Activated CD4-positive, alpha-beta T cell treated with anti-CD3 and anti-CD28 coated beads for 36 hours (primary cell): ENCODE results near the gene MCMBP. TPM values are rescaled to one million over a fixed set of nuclear protein-coding genes. Genes with fewer than 3 reads are reported as not detected.
"Not testable (repeated sequence)": the region's sequence is repeated elsewhere in the genome, so short reads cannot be mapped to it uniquely, and the experiment has no call there.

Source experiments
- ATAC-seq: fragments of 200-7000 bp; cut with Tn5 transposase; one replicate; pipeline ENCODE4 v1.10.0; 2021; ENCODE audit warnings: mild to moderate bottlenecking, moderate library complexity
- CTCF ChIA-PET: fragments of 350-600 bp; sonication (Branson Sonifier 250); formaldehyde crosslinking; loops from one replicate; lab custom pipeline; 2021; ENCODE audit warnings: antibody characterized with exemption; lab: Charles Lee
- POLR2A ChIA-PET: fragments of 350-600 bp; sonication (Branson Sonifier 250); formaldehyde crosslinking; loops from one replicate; lab custom pipeline; 2021; ENCODE audit warnings: antibody characterized with exemption, inconsistent platforms; lab: Charles Lee
- DNase-seq: peaks from one replicate; pipeline ENCODE4 v3.0.0-alpha.2; 2020
- H3K27ac Mint-ChIP-seq: one replicate; pipeline ENCODE4 v1.8.0; 2021; ENCODE audit warnings: mixed read lengths
- H3K27me3 Mint-ChIP-seq: one replicate; pipeline ENCODE4 v1.8.0; 2021; ENCODE audit warnings: mixed read lengths
- H3K36me3 Mint-ChIP-seq: one replicate; pipeline ENCODE4 v1.8.0; 2021; ENCODE audit warnings: low read depth, mixed read lengths
- H3K4me1 Mint-ChIP-seq: one replicate; pipeline ENCODE4 v1.8.0; 2021; ENCODE audit warnings: mixed read lengths
- H3K4me3 Mint-ChIP-seq: one replicate; pipeline ENCODE4 v1.8.0; 2021; ENCODE audit warnings: mild to moderate bottlenecking, moderate library complexity, mixed read lengths
- H3K9me3 Mint-ChIP-seq: one replicate; pipeline ENCODE4 v1.8.0; 2021; ENCODE audit warnings: low read depth, mixed read lengths
- intact Hi-C, 2 experiments: fragments of 100-400 bp; cut with DNase I in 1 of 2; cut with micrococcal nuclease in 1 of 2; formaldehyde crosslinking; loops; one replicate each; pipeline versions ENCODE4 v1.14.2 to v1.15.1; 2022 to 2024; cut with DNase I, micrococcal nuclease
- total RNA-seq, 2 experiments: library from RNA; stranded (reverse); gene quantifications; one replicate each; pipeline ENCODE4 v1.2.3, GENCODE V29; 2021

MCMBP gene
- total RNA-seq, 2 experiments from 2014 or later, result 90.6 to 94.8 TPM

DNA sequence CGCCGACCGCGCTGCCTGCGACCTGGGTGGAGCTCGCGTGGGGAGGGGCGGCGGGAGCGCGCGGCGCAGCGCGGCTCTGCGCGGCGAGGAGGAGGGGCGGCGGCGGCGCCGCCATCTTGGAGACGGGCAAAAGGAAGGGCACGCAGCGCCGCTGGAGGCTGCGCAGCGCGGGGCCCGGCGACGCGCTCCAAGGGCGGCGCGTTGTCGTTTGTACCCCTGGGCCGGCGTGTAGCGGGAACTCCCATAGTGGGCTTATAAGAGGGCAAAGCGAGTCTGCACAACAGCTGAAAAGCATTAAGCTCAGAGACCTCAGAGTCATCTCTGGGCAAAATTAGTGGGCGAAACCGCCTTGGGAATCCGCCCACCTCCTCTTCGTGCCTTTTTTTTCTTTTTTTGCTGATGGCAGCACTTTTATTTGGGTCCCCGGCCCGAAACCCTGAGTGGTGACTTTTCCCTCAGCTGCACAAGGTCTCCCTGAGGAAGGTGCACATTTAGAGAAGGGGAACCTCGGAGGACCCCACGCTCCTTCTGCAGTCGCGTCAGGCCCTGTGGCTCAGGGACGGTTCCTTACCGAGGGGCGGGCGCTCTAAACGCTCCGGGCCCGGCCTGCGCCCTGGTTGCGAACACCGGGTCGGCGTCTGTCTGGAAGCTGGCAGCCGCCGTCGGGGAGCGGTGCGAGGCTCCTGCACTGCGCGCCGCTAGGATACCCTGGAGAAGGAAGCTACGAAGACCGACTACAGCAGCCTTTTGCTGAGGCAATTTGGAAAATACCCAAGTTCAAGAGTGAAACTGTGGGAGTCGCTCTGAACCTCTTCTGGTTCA lies 428 bp upstream of the MCMBP start:
- intact Hi-C loops, result loop anchor here (1.0 to 5.0 kb wide), 12 partner anchors 19 to 1118 kb away; partner anchors contain the start of genes SEC23IP (in 2 of the 2), BAG3 (in 1 of the 2), CACUL1 (in 1 of the 2) and EIF3A (in 1 of the 2)
- Mint-ChIP-seq H3K9me3 (no peaks in the 10 kb centered on the region), H3K27ac (peak overlapping the region; percentile 87), H3K4me3 (peak overlapping the region; percentile 79), H3K36me3 (peaks cover 17% of the 10 kb centered on the region), H3K27me3 (no peaks in the 10 kb centered on the region), H3K4me1 (peaks cover 33% of the 10 kb centered on the region)
- peak; percentile 95 for ATAC-seq
- DNase-seq, result peak; percentile 94
- ChIA-PET CTCF (interaction anchor here (0.6 to 3.0 kb wide), 8 partner anchors 10 to 278 kb away, joined by 3 to 24 read pairs (median 5); partner anchors contain the start of gene SEC23IP), POLR2A (interaction anchor here (0.6 to 2.0 kb wide), 9 partner anchors 9 to 333 kb away, joined by 3 to 15 read pairs (median 3); partner anchors contain the start of genes INPP5F, SEC23IP and TIAL1)

DNA sequence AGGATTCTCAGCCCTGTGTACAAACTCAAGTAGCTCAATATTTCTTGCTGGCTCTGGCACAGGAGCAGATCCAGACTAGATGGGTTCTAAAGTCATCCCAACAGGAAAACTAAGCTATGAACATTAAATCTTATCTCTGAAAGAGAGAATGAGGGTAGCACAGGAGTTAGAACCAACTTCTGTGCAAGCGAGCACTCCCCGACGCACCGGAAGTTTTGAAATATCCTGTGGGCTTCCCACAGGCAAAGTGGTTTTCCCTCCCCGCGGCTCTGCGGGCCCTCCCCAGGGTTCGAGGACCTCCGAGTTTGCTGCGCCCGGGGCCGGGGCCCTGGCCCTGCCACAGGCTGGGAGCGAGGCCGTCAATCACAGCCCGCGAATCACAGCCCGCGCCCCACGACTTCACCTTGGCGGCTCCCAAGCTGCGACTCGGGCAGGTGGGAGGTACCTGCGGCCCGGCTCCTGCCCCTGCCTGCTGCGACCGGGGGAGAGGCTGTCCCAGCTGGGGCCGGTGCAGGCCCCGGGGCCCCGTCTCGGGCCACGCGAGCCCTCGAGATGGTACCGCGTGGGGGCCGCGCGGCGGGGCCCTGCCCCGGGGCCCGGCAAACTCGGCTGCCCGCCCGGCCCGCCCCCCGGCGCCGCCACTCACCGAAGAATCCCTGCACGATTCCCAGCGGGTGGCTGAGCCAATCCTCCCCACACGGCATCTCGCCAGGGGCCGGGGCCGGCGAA lies 598 bp downstream of the MCMBP start:
- no peaks in the 10 kb centered on the region for H3K9me3 Mint-ChIP-seq
- POLR2A ChIA-PET, result interaction anchor here (0.6 to 2.0 kb wide), 8 partner anchors 9 to 275 kb away, joined by 3 to 7 read pairs (median 3); partner anchors contain the start of genes INPP5F, SEC23IP and TIAL1
- H3K27ac Mint-ChIP-seq, result peak overlapping the region; percentile 84
- no peaks in the 10 kb centered on the region for H3K27me3 Mint-ChIP-seq
- peaks cover 22% of the 10 kb centered on the region for H3K36me3 Mint-ChIP-seq
- peak; percentile 27 for ATAC-seq
- peak; percentile 75 for DNase-seq
- H3K4me1 Mint-ChIP-seq, result peaks cover 38% of the 10 kb centered on the region
- peak overlapping the region; percentile 90 for H3K4me3 Mint-ChIP-seq
- CTCF ChIA-PET, result interaction anchor here (1.8 to 3.0 kb wide), 3 partner anchors 9 to 20 kb away, joined by 5 to 24 read pairs (median 10); partner anchors contain the start of gene SEC23IP
- intact Hi-C loops, result loop anchor here (1.0 to 5.0 kb wide), 11 partner anchors 20 to 1117 kb away; partner anchors contain the start of genes BAG3 (in 1 of the 2), CACUL1 (in 1 of the 2), EIF3A (in 1 of the 2) and RGS10 (in 1 of the 2)

DNA sequence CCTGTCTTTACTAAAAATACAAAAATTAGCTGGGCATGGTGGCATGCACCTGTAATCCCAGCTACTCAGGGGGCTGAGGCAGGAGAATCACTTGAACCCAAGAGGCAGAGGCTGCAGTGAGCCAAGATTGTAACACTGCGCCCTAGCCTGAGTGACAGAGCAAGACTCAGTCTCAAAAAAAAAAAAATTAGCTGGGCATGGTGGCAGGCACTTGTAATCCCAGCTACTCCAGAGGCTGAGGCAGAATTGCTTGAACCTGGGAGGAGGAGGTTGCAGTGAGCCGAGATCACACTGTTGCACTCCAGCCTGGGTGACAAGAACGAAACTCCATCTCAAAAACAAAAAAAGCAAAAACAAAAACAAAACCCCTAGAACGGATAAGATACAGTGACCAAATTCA lies 3.2 kb downstream of the MCMBP start:
- H3K27ac Mint-ChIP-seq, DNase-seq, intact Hi-C loops, H3K9me3 Mint-ChIP-seq, H3K4me3 Mint-ChIP-seq, ATAC-seq, H3K27me3 Mint-ChIP-seq: not testable (repeated sequence)
- ChIA-PET CTCF (interaction anchor here (0.6 to 2.2 kb wide), 5 partner anchors 10 to 183 kb away, joined by 3 to 15 read pairs (median 3); no protein-coding TSS in a partner anchor), POLR2A (interaction anchor here (0.6 kb wide), 2 partner anchors 174 to 186 kb away, joined by 3 to 10 read pairs; no protein-coding TSS in a partner anchor)
- peaks cover 38% of the 10 kb centered on the region for H3K36me3 Mint-ChIP-seq
- H3K4me1 Mint-ChIP-seq, result peaks cover 43% of the 10 kb centered on the region

DNA sequence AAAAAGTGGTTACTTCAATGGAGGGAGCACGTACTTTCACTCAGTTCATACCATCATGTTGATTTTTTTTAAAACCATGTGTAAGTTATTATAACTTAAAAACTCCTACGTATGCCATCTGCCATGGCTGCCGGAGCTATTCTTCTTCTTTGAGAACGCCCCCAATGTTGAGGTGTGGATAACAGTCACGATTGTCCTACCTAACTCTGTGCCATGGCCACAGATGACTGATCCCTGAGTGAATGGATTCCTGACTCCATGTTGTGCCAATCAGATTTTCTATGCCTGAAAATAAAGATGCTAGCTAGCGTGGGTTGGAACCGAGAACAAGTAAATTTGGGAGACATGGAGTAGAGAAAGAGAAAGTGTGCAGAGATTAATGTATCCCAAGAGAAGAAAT lies 5.3 kb downstream of the MCMBP start:
- Mint-ChIP-seq H3K36me3 (peaks cover 45% of the 10 kb centered on the region), H3K27ac (no peak overlapping the region), H3K4me3 (no peak overlapping the region), H3K4me1 (peaks cover 48% of the 10 kb centered on the region), H3K9me3 (no peaks in the 10 kb centered on the region), H3K27me3 (no peaks in the 10 kb centered on the region)
- ATAC-seq (no peak), DNase-seq (no peak)
- CTCF ChIA-PET, result interaction anchor here (1.0 to 1.6 kb wide), 3 partner anchors 9 to 163 kb away, joined by 4 to 7 read pairs (median 5); no protein-coding TSS in a partner anchor
- intact Hi-C loops, result no loop called here
- POLR2A ChIA-PET, result interaction anchor here (0.5 kb wide), 1 partner anchor 211 kb away, joined by 3 read pairs; no protein-coding TSS in a partner anchor

DNA sequence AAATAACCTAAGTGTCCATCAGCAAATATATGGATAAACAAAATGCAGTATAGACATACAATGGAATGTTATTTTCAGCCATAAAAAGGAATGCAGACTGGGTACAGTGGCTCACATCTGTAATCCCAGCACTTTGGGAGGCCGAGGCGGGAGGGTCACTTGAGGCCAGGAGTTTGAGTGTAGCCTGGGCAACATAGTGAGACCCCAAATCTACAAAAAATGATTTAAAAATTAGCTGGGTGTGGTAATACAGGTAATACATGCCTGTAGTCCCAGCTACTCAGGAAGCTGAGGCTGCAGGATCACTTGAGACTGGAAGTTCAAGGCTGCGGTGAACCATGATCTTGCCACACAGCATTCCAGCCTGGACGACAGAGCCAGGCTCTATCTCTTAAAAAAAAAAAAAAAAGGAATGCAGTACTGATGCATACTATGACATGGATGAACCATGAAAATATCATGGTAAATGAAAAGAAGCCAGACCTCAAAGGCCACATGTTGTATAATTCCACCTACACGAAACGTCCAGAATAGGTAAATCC lies 6.9 kb downstream of the MCMBP start:
- ChIA-PET POLR2A (interaction anchor here (0.6 kb wide), 1 partner anchor 336 kb away, joined by 3 read pairs; no protein-coding TSS in a partner anchor), CTCF (no interaction called here)
- no peak for DNase-seq
- no peak overlapping the region for H3K27ac Mint-ChIP-seq
- intact Hi-C loops, result no loop called here
- peaks cover 38% of the 10 kb centered on the region for H3K36me3 Mint-ChIP-seq
- no peaks in the 10 kb centered on the region for H3K9me3 Mint-ChIP-seq
- H3K4me3 Mint-ChIP-seq, result no peak overlapping the region
- no peak for ATAC-seq
- peaks cover 52% of the 10 kb centered on the region for H3K4me1 Mint-ChIP-seq
- H3K27me3 Mint-ChIP-seq, result no peaks in the 10 kb centered on the region

DNA sequence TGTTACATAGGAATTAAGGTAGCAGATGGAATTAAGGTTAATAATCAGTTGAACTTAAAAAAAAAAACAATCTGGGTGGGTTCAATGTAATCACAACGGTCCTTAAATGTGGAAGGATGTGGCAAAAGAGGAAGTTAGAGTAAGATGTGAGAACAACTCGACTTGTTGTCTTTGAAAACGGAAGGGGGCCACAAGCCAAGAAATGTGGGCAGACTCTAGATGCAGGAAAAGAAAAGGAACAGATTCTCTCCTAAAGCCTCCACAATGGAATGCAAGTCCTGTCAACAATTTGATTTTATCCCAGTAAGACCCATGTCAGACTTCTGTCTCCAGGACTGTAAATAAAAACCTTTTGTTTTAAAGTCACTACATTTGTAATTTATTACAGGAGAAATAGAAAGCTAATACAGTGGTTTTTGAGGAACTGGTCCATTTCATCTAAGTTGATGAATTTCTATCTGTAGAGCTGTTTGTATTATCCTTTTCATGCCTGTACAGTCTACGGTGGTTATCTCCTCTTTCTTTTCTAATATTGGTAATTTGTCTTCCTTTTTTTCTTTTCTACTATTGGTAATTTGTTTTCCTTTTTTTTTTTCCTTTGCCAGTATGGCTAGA lies 8.6 kb downstream of the MCMBP start:
- no peak overlapping the region for H3K27ac Mint-ChIP-seq
- no peaks in the 10 kb centered on the region for H3K9me3 Mint-ChIP-seq

DNA sequence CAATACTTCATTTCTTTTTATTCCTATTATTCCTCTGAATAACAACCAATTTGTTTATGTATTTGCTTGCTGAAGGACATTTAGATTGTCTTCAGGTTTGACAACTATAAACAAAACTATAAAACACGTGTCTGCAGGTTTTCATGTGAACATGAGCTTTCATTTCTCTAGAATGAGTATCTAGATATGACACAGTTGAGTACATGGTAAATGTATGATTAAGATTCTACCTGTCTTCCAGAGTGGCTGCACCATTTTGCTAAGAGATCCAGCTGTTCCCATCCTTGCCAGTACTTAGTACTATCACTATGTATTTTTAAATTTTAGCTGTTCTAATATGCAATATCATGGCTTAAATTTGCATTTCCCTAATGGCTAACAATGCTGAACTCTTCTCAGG lies 10.1 kb downstream of the MCMBP start:
- DNase-seq (no peak), ATAC-seq (peak; percentile 55)
- Mint-ChIP-seq H3K27me3 (no peaks in the 10 kb centered on the region), H3K27ac (no peak overlapping the region), H3K9me3 (no peaks in the 10 kb centered on the region), H3K4me3 (no peak overlapping the region), H3K4me1 (peaks cover 52% of the 10 kb centered on the region), H3K36me3 (peaks cover 37% of the 10 kb centered on the region)
- ChIA-PET CTCF (interaction anchor here (0.6 to 5.4 kb wide), 4 partner anchors 10 to 137 kb away, joined by 3 to 75 read pairs (median 4); partner anchors contain the start of genes INPP5F and MCMBP), POLR2A (interaction anchor here (0.9 kb wide), 2 partner anchors 27 to 207 kb away, joined by 3 read pairs; no protein-coding TSS in a partner anchor)
- intact Hi-C loops, result no loop called here

More for the DNA sequence above, 8.6 kb downstream of the MCMBP start:
- ChIA-PET CTCF (interaction anchor here (1.1 to 1.2 kb wide), 2 partner anchors 178 to 211 kb away, joined by 3 to 4 read pairs; no protein-coding TSS in a partner anchor), POLR2A (interaction anchor here (0.6 to 0.7 kb wide), 3 partner anchors 9 to 111 kb away, joined by 3 to 5 read pairs (median 5); partner anchors contain the start of gene MCMBP)
- intact Hi-C loops, result no loop called here
- ATAC-seq, result no peak
- Mint-ChIP-seq H3K4me1 (peaks cover 58% of the 10 kb centered on the region), H3K36me3 (peaks cover 39% of the 10 kb centered on the region), H3K4me3 (no peak overlapping the region), H3K27me3 (no peaks in the 10 kb centered on the region)
- DNase-seq, result no peak

DNA sequence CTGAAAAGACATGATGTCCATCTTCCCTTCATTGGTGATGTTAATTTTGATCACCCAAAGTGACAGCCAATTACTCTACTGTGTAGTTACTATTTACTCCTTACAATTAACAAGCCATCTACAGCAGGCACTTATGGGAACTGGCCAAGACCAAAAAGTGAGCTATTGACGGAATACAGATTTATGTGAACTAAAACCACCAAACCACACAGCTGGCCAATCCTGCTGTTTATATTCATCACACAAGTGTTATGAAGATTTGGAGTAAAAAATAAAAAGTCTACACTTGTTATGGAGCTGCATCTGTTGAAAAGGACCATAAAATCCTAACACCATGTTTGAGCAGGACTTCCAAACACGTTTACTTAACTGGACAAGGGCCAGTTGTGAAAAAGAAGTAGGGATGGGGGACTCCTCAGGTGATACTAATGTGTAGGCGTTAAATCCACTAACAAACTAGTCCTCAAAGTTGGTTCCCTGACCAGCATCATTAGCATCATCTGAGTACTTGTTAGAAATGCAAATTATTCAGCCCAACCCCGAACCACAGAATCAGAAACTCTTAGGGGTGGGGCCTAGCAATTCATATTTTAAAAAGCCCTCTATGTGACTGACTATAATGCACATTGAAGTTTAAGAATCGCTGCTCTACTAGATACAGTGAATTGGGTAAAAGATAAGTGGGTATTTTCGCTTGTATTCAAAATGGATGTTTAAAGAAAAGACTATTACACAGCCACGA lies 11.6 kb downstream of the MCMBP start:
- intact Hi-C loops, result no loop called here
- no peaks in the 10 kb centered on the region for H3K9me3 Mint-ChIP-seq
- ChIA-PET CTCF (interaction anchor here (0.6 to 5.4 kb wide), 17 partner anchors 9 to 328 kb away, joined by 3 to 75 read pairs (median 11); partner anchors contain the start of gene MCMBP), POLR2A (interaction anchor here (0.9 kb wide), 1 partner anchor 11 kb away, joined by 4 read pairs; no protein-coding TSS in a partner anchor)
- ATAC-seq (peak; percentile 36), DNase-seq (no peak)
- H3K27ac Mint-ChIP-seq, result peak overlapping the region; percentile 60
- peaks cover 48% of the 10 kb centered on the region for H3K4me1 Mint-ChIP-seq
- no peak overlapping the region for H3K4me3 Mint-ChIP-seq
- peaks cover 40% of the 10 kb centered on the region for H3K36me3 Mint-ChIP-seq
- no peaks in the 10 kb centered on the region for H3K27me3 Mint-ChIP-seq

DNA sequence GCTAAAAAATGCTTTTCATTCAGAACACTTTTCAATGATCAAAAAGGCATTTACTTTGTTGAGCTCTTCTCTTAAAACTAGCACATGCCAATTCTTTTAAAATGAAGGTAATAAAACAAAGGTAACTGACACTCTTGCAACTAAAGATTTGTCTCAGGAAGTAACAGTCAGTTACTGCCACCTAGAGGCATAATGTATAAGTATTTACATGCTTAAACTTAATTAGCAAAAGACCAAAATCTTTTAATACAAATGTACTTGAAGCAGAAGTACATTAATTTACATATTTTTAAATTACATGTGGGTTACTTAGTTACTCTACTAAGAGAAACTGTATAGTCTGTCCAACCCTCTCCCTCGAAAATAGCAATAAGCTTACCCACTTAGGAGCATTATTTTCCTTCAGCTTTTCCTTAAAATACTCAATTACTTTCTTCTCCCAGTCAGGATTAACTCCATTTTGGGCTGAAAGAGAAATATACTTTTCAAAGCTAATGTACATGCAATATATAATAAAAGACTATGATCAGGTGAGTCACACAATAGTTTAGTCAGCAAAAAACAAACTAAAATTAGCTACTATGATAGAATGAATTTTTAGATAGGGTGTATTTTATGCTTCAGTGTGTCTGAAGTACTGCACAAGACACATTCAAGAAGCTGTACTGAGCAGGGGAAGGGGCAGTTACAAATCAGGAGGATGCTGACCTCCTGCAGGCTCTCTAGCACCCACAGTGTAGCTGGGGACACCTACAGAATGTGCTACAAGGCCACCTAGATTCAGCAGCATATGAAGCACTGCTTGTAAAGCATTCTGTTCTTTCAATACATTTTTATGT lies 13.0 kb downstream of the MCMBP start:
- ATAC-seq, result no peak
- Mint-ChIP-seq H3K36me3 (peaks cover 33% of the 10 kb centered on the region), H3K4me3 (no peak overlapping the region), H3K27ac (no peak overlapping the region), H3K9me3 (no peaks in the 10 kb centered on the region), H3K4me1 (peaks cover 46% of the 10 kb centered on the region), H3K27me3 (no peaks in the 10 kb centered on the region)
- CTCF ChIA-PET, result interaction anchor here (0.6 to 5.4 kb wide), 52 partner anchors 8 to 327 kb away, joined by 3 to 75 read pairs (median 5); partner anchors contain the start of genes INPP5F and MCMBP
- intact Hi-C loops, result loop anchor here (1.0 to 2.0 kb wide), 3 partner anchors 109 to 173 kb away; no protein-coding TSS in a partner anchor
- POLR2A ChIA-PET, result interaction anchor here (0.6 kb wide), 1 partner anchor 290 kb away, joined by 3 read pairs; no protein-coding TSS in a partner anchor
- DNase-seq, result no peak
